ENCODE data around the gene DVL2. TPM values are rescaled to one million over a fixed set of nuclear protein-coding genes. Genes with fewer than 3 reads are reported as not detected.
A peak's percentile ranks its signal among the peaks of the same experiment; 100 is the strongest.

Gene DVL2
- total and polyA plus RNA-seq, 2 of the 13 experiments (the other 11 are each of a cell fraction or from before 2014, with no cell fraction given) = 5.7 to 38.2 TPM

- TF ChIP-seq PRMT3 (CRISPR knock-in tag; IDR thresholded peaks at IDR 0.05; ENCODE audit: borderline replicate concordance, low read depth) (no peak), ZBTB7A (CRISPR knock-in tag; IDR thresholded peaks at IDR 0.05) (peak; percentile 66; the same call in 1 of the 2 replicates), ZNF660 (CRISPR knock-in tag; IDR thresholded peaks at IDR 0.05; ENCODE audit: borderline replicate concordance, low read depth) (no peak), ZFP90 (CRISPR knock-in tag; IDR thresholded peaks at IDR 0.05; ENCODE audit: borderline replicate concordance) (no peak), ZNF782 (CRISPR knock-in tag; IDR thresholded peaks at IDR 0.05; ENCODE audit: borderline replicate concordance) (no peak), IRF1 (CRISPR knock-in tag; IDR thresholded peaks at IDR 0.05; ENCODE audit: low read depth) (no peak), TP53 (CRISPR knock-in tag; conservative IDR thresholded peaks at IDR 0.05) (no peak), NCOA1 (CRISPR knock-in tag; IDR thresholded peaks at IDR 0.05) (no peak), JUND (CRISPR knock-in tag; IDR thresholded peaks at IDR 0.05) (no peak), AGO2 (optimal IDR thresholded peaks at IDR 0.05; ENCODE audit: low read depth, low read length) (no peak), ZNF704 (CRISPR knock-in tag; IDR thresholded peaks at IDR 0.05; ENCODE audit: borderline replicate concordance) (no peak), REL (CRISPR knock-in tag; conservative IDR thresholded peaks at IDR 0.05) (0 out of 2 replicates have a peak, but pooled peaks have one; percentile 45), SP140L (CRISPR knock-in tag; IDR thresholded peaks at IDR 0.05; ENCODE audit: borderline replicate concordance) (no peak)
- TF ChIP-seq, protein P1, sequence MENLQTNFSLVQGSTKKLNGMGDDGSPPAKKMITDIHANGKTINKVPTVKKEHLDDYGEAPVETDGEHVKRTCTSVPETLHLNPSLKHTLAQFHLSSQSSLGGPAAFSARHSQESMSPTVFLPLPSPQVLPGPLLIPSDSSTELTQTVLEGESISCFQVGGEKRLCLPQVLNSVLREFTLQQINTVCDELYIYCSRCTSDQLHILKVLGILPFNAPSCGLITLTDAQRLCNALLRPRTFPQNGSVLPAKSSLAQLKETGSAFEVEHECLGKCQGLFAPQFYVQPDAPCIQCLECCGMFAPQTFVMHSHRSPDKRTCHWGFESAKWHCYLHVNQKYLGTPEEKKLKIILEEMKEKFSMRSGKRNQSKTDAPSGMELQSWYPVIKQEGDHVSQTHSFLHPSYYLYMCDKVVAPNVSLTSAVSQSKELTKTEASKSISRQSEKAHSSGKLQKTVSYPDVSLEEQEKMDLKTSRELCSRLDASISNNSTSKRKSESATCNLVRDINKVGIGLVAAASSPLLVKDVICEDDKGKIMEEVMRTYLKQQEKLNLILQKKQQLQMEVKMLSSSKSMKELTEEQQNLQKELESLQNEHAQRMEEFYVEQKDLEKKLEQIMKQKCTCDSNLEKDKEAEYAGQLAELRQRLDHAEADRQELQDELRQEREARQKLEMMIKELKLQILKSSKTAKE (CRISPR knock-in tag; IDR thresholded peaks at IDR 0.05; ENCODE audit: borderline replicate concordance) = no peak
- TF ChIP-seq, protein P2, sequence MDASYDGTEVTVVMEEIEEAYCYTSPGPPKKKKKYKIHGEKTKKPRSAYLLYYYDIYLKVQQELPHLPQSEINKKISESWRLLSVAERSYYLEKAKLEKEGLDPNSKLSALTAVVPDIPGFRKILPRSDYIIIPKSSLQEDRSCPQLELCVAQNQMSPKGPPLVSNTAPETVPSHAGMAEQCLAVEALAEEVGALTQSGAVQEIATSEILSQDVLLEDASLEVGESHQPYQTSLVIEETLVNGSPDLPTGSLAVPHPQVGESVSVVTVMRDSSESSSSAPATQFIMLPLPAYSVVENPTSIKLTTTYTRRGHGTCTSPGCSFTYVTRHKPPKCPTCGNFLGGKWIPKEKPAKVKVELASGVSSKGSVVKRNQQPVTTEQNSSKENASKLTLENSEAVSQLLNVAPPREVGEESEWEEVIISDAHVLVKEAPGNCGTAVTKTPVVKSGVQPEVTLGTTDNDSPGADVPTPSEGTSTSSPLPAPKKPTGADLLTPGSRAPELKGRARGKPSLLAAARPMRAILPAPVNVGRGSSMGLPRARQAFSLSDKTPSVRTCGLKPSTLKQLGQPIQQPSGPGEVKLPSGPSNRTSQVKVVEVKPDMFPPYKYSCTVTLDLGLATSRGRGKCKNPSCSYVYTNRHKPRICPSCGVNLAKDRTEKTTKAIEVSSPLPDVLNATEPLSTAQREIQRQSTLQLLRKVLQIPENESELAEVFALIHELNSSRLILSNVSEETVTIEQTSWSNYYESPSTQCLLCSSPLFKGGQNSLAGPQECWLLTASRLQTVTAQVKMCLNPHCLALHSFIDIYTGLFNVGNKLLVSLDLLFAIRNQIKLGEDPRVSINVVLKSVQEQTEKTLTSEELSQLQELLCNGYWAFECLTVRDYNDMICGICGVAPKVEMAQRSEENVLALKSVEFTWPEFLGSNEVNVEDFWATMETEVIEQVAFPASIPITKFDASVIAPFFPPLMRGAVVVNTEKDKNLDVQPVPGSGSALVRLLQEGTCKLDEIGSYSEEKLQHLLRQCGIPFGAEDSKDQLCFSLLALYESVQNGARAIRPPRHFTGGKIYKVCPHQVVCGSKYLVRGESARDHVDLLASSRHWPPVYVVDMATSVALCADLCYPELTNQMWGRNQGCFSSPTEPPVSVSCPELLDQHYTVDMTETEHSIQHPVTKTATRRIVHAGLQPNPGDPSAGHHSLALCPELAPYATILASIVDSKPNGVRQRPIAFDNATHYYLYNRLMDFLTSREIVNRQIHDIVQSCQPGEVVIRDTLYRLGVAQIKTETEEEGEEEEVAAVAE (CRISPR knock-in tag; IDR thresholded peaks at IDR 0.05; ENCODE audit: borderline replicate concordance) = no peak
- TF ChIP-seq, protein P3, sequence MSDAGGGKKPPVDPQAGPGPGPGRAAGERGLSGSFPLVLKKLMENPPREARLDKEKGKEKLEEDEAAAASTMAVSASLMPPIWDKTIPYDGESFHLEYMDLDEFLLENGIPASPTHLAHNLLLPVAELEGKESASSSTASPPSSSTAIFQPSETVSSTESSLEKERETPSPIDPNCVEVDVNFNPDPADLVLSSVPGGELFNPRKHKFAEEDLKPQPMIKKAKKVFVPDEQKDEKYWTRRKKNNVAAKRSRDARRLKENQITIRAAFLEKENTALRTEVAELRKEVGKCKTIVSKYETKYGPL (CRISPR knock-in tag; IDR thresholded peaks at IDR 0.05) = no peak
- TF ChIP-seq, protein P4, sequence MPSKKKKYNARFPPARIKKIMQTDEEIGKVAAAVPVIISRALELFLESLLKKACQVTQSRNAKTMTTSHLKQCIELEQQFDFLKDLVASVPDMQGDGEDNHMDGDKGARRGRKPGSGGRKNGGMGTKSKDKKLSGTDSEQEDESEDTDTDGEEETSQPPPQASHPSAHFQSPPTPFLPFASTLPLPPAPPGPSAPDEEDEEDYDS (CRISPR knock-in tag; IDR thresholded peaks at IDR 0.05) = no peak
- TF ChIP-seq, protein P5, sequence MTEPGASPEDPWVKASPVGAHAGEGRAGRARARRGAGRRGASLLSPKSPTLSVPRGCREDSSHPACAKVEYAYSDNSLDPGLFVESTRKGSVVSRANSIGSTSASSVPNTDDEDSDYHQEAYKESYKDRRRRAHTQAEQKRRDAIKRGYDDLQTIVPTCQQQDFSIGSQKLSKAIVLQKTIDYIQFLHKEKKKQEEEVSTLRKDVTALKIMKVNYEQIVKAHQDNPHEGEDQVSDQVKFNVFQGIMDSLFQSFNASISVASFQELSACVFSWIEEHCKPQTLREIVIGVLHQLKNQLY (CRISPR knock-in tag; IDR thresholded peaks at IDR 0.05) = no peak
Observed at GRCh38 chr17:7213895-7214299, 20.4 kb downstream of the DVL2 start (continued).

Measured in HepG2 (cell line).